PC-3 (cell line): Measurements from ENCODE around the gene CREBBP. TPM values are rescaled to one million over a fixed set of nuclear protein-coding genes. Genes with fewer than 3 reads are reported as not detected.

Experiments
- ATAC-seq: fragments of 200-7000 bp; cut with Tn5 transposase; 2 replicates; pipeline ENCODE4 v1.9.1; 2020; ENCODE audit warnings: mild to moderate bottlenecking, moderate library complexity
- BruUV-seq: library from RNA; stranded (reverse); fragments of 400-500 nt; replicated peaks from 2 replicates; lab custom pipeline; 2021; lab: Mats Ljungman, UMichigan
- CTCF ChIA-PET: fragments of 300-600 bp; sonication (Branson Sonifier 250); formaldehyde crosslinking; loops from one replicate; lab custom pipeline; 2022; ENCODE audit warnings: antibody characterized with exemption; lab: Charles Lee
- POLR2A ChIA-PET: fragments of 300-600 bp; sonication (Branson Sonifier 250); formaldehyde crosslinking; loops from one replicate; lab custom pipeline; 2022; ENCODE audit warnings: antibody characterized with exemption; ENCODE audit not compliant: unreplicated experiment; lab: Charles Lee
- DNase-seq: peaks from one replicate; pipeline ENCODE4 v3.0.0-alpha.2; 2015
- H2AFZ ChIP-seq: fragments of 300-600 bp; sonication (generic); 2 replicates; pipeline ENCODE4 v1.6.0; 2016; ENCODE audit warnings: antibody characterized with exemption, low read length
- H3F3A ChIP-seq: fragments of 300-600 bp; sonication (generic); one replicate; pipeline ENCODE4 v1.6.0; 2017; ENCODE audit warnings: antibody characterized with exemption, low read length, control low read depth, mild to moderate bottlenecking; ENCODE audit not compliant: unreplicated experiment
- H3K27ac ChIP-seq: fragments of 300-600 bp; sonication (generic); 2 replicates; pipeline ENCODE4 v1.5.1; 2016; ENCODE audit warnings: mild to moderate bottlenecking, low read length
- H3K27me3 ChIP-seq: fragments of 300-600 bp; sonication (generic); 2 replicates; pipeline ENCODE4 v1.6.1; 2016; ENCODE audit warnings: low read length, mixed read lengths
- H3K36me3 ChIP-seq: fragments of 300-600 bp; sonication (generic); 2 replicates; pipeline ENCODE4 v1.6.1; 2016; ENCODE audit warnings: low read depth, mixed run types, low read length, mixed read lengths
- H3K4me1 ChIP-seq: fragments of 300-600 bp; sonication (generic); 2 replicates; pipeline ENCODE4 v1.5.1; 2016; ENCODE audit warnings: low read length; ENCODE audit not compliant: insufficient read depth
- H3K4me2 ChIP-seq: fragments of 300-600 bp; sonication (generic); 2 replicates; pipeline ENCODE4 v1.6.0; 2016; ENCODE audit warnings: low read length
- H3K4me3 ChIP-seq: fragments of 300-600 bp; sonication (generic); 2 replicates; pipeline ENCODE4 v1.5.1; 2016; ENCODE audit warnings: mild to moderate bottlenecking, low read length, mixed read lengths
- H3K79me2 ChIP-seq: fragments of 300-600 bp; sonication (generic); 2 replicates; pipeline ENCODE4 v1.6.1; 2017; ENCODE audit warnings: low read length, mixed read lengths
- H3K9ac ChIP-seq: fragments of 300-600 bp; sonication (generic); 2 replicates; pipeline ENCODE4 v1.6.0; 2016; ENCODE audit warnings: mild to moderate bottlenecking, low read length
- H3K9me2 ChIP-seq: fragments of 300-600 bp; sonication (generic); replicated peaks from 2 replicates; pipeline ENCODE4 v1.6.1; 2016; ENCODE audit warnings: mixed run types, low read length, mixed read lengths
- H3K9me3 ChIP-seq: fragments of 300-600 bp; sonication (generic); 2 replicates; pipeline ENCODE4 v1.6.1; 2016; ENCODE audit warnings: low read length, mixed read lengths
- H4K20me1 ChIP-seq: fragments of 300-600 bp; sonication (generic); 2 replicates; pipeline ENCODE4 v1.6.1; 2016; ENCODE audit warnings: low read length, mixed read lengths
- CTCF ChIP-seq: fragments of 300-600 bp; sonication (generic); conservative IDR thresholded peaks from 2 replicates; pipeline ENCODE4 v1.5.1; 2017; ENCODE audit warnings: antibody characterized with exemption, low read depth, mild to moderate bottlenecking, low read length
- EZH2 ChIP-seq: fragments of 300-600 bp; sonication (generic); IDR thresholded peaks from one replicate; pipeline ENCODE4 v1.6.1; 2017; ENCODE audit warnings: antibody characterized with exemption, mild to moderate bottlenecking, low read length; ENCODE audit not compliant: unreplicated experiment
- EZH2phosphoT487 ChIP-seq: fragments of 300-600 bp; sonication (generic); IDR thresholded peaks from 2 replicates; pipeline ENCODE4 v1.6.1; 2018; ENCODE audit warnings: mild to moderate bottlenecking, antibody characterized with exemption, low read length, borderline replicate concordance
- intact Hi-C: fragments of 100-400 bp; cut with micrococcal nuclease; formaldehyde crosslinking; loops from 2 replicates; pipeline ENCODE4 v1.9.0; 2023
- total RNA-seq: library from RNA; depleted of rRNA; stranded (reverse); fragments of >200 nt; gene quantifications from 2 replicates; pipeline ENCODE4 v1.2.3, GENCODE V29; 2014

CREBBP gene
- total RNA-seq, 1 experiment from 2014 or later, result 21.9 TPM

GRCh38 chr16:3810818-3811217, 69.7 kb downstream of the CREBBP start:
- H3K79me2 ChIP-seq, result peaks cover 66% of the 10 kb centered on the region
- H3K36me3 ChIP-seq, result no peaks in the 10 kb centered on the region
- TF ChIP-seq CTCF (no peak), EZH2phosphoT487 (no peak), EZH2 (no peak)
- CTCF ChIA-PET, result no interaction called here
- no peak overlapping the region for H3K4me3 ChIP-seq
- H3K27ac ChIP-seq, result no peak overlapping the region
- no peaks in the 10 kb centered on the region for H3K4me1 ChIP-seq
- no peak overlapping the region for H3K9ac ChIP-seq
- ATAC-seq (no peak), DNase-seq (no peak)
- 0 out of 2 replicates have a peak, but pooled peaks cover 11% of the 10 kb centered on the region for H4K20me1 ChIP-seq
- no peaks in the 10 kb centered on the region for H3K27me3 ChIP-seq
- no peaks in the 10 kb centered on the region for H3K9me2 ChIP-seq
- POLR2A ChIA-PET, result no interaction called here
- H2AFZ ChIP-seq, result no peak overlapping the region
- no peaks in the 10 kb centered on the region for H3F3A ChIP-seq
- no TSS peak for BruUV-seq
- intact Hi-C loops, result no loop called here
- no peak overlapping the region for H3K4me2 ChIP-seq
- H3K9me3 ChIP-seq, result no peaks in the 10 kb centered on the region

GRCh38 chr16:3810198-3810664, 70.3 kb downstream of the CREBBP start:
- DNase-seq (no peak), ATAC-seq (no peak)
- no TSS peak for BruUV-seq
- no peak overlapping the region for H3K4me3 ChIP-seq
- no peak overlapping the region for H3K9ac ChIP-seq
- POLR2A ChIA-PET, result no interaction called here
- no peaks in the 10 kb centered on the region for H3K27me3 ChIP-seq
- H2AFZ ChIP-seq, result no peak overlapping the region
- CTCF ChIA-PET, result no interaction called here
- no peaks in the 10 kb centered on the region for H3K4me1 ChIP-seq
- H3K9me3 ChIP-seq, result no peaks in the 10 kb centered on the region
- no peak overlapping the region for H3K4me2 ChIP-seq
- intact Hi-C loops, result no loop called here
- H3K9me2 ChIP-seq, result no peaks in the 10 kb centered on the region
- H3F3A ChIP-seq, result no peaks in the 10 kb centered on the region
- TF ChIP-seq CTCF (no peak), EZH2phosphoT487 (no peak), EZH2 (no peak)
- 0 out of 2 replicates have a peak, but pooled peaks cover 11% of the 10 kb centered on the region for H4K20me1 ChIP-seq
- no peak overlapping the region for H3K27ac ChIP-seq
- H3K36me3 ChIP-seq, result no peaks in the 10 kb centered on the region
- H3K79me2 ChIP-seq, result peaks cover 65% of the 10 kb centered on the region

- Histone ChIP-seq H3K4me2 (no peak overlapping the region), H3K9me3 (no peaks in the 10 kb centered on the region), H4K20me1 (0 out of 2 replicates have a peak, but pooled peaks cover 4% of the 10 kb centered on the region), H3K4me3 (no peak overlapping the region), H3K36me3 (no peaks in the 10 kb centered on the region), H2AFZ (no peak overlapping the region), H3K27ac (no peak overlapping the region), H3K27me3 (no peaks in the 10 kb centered on the region), H3K79me2 (peaks cover 64% of the 10 kb centered on the region), H3K9ac (no peak overlapping the region), H3F3A (no peaks in the 10 kb centered on the region), H3K9me2 (no peaks in the 10 kb centered on the region), H3K4me1 (no peaks in the 10 kb centered on the region)
- intact Hi-C loops, result no loop called here
- no peak for TF ChIP-seq CTCF
- no peak for TF ChIP-seq EZH2phosphoT487
- TF ChIP-seq EZH2, result no peak
- BruUV-seq, result no TSS peak
- DNase-seq, result no peak
- ChIA-PET POLR2A (no interaction called here), CTCF (no interaction called here)
- ATAC-seq, result no peak
Measured at GRCh38 chr16:3808308-3809063, 72.0 kb downstream of the CREBBP start.
